ENCODE measurements around the gene JAG1. TPM values are rescaled to one million over a fixed set of nuclear protein-coding genes. Genes with fewer than 3 reads are reported as not detected.

Gene JAG1
- polyA plus RNA-seq, 4 donors, result 6.3 to 63.7 (median 15.7) TPM

GRCh38 chr20:10657453-10657852 lies 16.3 kb downstream of the JAG1 start:
- DNase-seq, result no peak
- no peaks in the 10 kb centered on the region for H3K9me3 ChIP-seq (ENCODE audit: control insufficient read depth in 2 of 2, insufficient read depth in 1 of 2, low read depth in 1 of 2, low read length in 1 of 2)
- no peak for FAIRE-seq
- H3K4me1 ChIP-seq (ENCODE audit: control insufficient read depth in 3 of 3, insufficient read depth in 2 of 3, low read depth in 1 of 3, low read length in 2 of 3), result peaks cover 0 to 19% (median 16%) of the 10 kb centered on the region in 3 donors
- peaks cover 9 to 72% (median 26%) of the 10 kb centered on the region in 3 donors for H3K36me3 ChIP-seq (ENCODE audit: control insufficient read depth in 3 of 3, insufficient read depth in 2 of 3, low read depth in 1 of 3, low read length in 3 of 3)
- WGBS, 3 donors, result 91 to 92% (median 92%) methylated on average over 1 of the region's 1 CpG
- no peaks in the 10 kb centered on the region for H3K27me3 ChIP-seq (ENCODE audit: control insufficient read depth in 3 of 3, insufficient read depth in 3 of 3, low read length in 3 of 3)
- no peak overlapping the region for H3K27ac ChIP-seq (ENCODE audit: low read depth in 1 of 3, low read length in 2 of 3)
- no peak overlapping the region for H3K4me3 ChIP-seq (ENCODE audit: low read depth in 1 of 3, low read length in 3 of 3)

- Histone ChIP-seq H3K27me3 (ENCODE audit: control insufficient read depth in 3 of 3, insufficient read depth in 3 of 3, low read length in 3 of 3) (no peaks in the 10 kb centered on the region), H3K4me3 (ENCODE audit: low read depth in 1 of 3, low read length in 3 of 3) (no peak overlapping the region), H3K27ac (ENCODE audit: low read depth in 1 of 3, low read length in 2 of 3) (no peak overlapping the region), H3K36me3 (ENCODE audit: control insufficient read depth in 3 of 3, insufficient read depth in 2 of 3, low read depth in 1 of 3, low read length in 3 of 3) (peaks cover 12 to 72% (median 24%) of the 10 kb centered on the region in 3 donors), H3K9me3 (ENCODE audit: control insufficient read depth in 2 of 2, insufficient read depth in 1 of 2, low read depth in 1 of 2, low read length in 1 of 2) (no peaks in the 10 kb centered on the region), H3K4me1 (ENCODE audit: control insufficient read depth in 3 of 3, insufficient read depth in 2 of 3, low read depth in 1 of 3, low read length in 2 of 3) (peaks cover 0 to 19% (median 16%) of the 10 kb centered on the region in 3 donors)
- DNase-seq (no peak), FAIRE-seq (no peak)
- whole genome bisulfite sequencing, 3 donors, result 74 to 83% (median 79%) methylated on average over 15 of the region's 15 CpGs
These were observed 17.8 kb downstream of the JAG1 start for GRCh38 chr20:10655720-10656669.

GRCh38 chr20:10654630-10655029 lies 19.2 kb downstream of the JAG1 start:
- Histone ChIP-seq H3K36me3 (ENCODE audit: control insufficient read depth in 3 of 3, insufficient read depth in 2 of 3, low read depth in 1 of 3, low read length in 3 of 3) (peaks cover 14 to 73% (median 27%) of the 10 kb centered on the region in 3 donors), H3K4me3 (ENCODE audit: low read depth in 1 of 3, low read length in 3 of 3) (no peak overlapping the region), H3K4me1 (ENCODE audit: control insufficient read depth in 3 of 3, insufficient read depth in 2 of 3, low read depth in 1 of 3, low read length in 2 of 3) (peaks cover 0 to 19% (median 16%) of the 10 kb centered on the region in 3 donors), H3K27me3 (ENCODE audit: control insufficient read depth in 3 of 3, insufficient read depth in 3 of 3, low read length in 3 of 3) (no peaks in the 10 kb centered on the region), H3K9me3 (ENCODE audit: control insufficient read depth in 2 of 2, insufficient read depth in 1 of 2, low read depth in 1 of 2, low read length in 1 of 2) (no peaks in the 10 kb centered on the region), H3K27ac (ENCODE audit: low read depth in 1 of 3, low read length in 2 of 3) (peak overlapping the region in 1 of 3 donors; percentile 51)
- 13 to 38% (median 25%) methylated on average over 7 of the region's 7 CpGs for WGBS, 3 donors
- no peak for FAIRE-seq
- DNase-seq, result peak; percentile 55 to 57

GRCh38 chr20:10654250-10654610 lies 19.6 kb downstream of the JAG1 start:
- no peak overlapping the region for H3K4me3 ChIP-seq (ENCODE audit: low read depth in 1 of 3, low read length in 3 of 3)
- FAIRE-seq (no peak), DNase-seq (no peak)
- no peaks in the 10 kb centered on the region for H3K27me3 ChIP-seq (ENCODE audit: control insufficient read depth in 3 of 3, insufficient read depth in 3 of 3, low read length in 3 of 3)
- peaks cover 14 to 76% (median 27%) of the 10 kb centered on the region in 3 donors for H3K36me3 ChIP-seq (ENCODE audit: control insufficient read depth in 3 of 3, insufficient read depth in 2 of 3, low read depth in 1 of 3, low read length in 3 of 3)
- H3K27ac ChIP-seq (ENCODE audit: low read depth in 1 of 3, low read length in 2 of 3), result peak overlapping the region in 1 of 3 donors; percentile 51
- peaks cover 0 to 19% (median 16%) of the 10 kb centered on the region in 3 donors for H3K4me1 ChIP-seq (ENCODE audit: control insufficient read depth in 3 of 3, insufficient read depth in 2 of 3, low read depth in 1 of 3, low read length in 2 of 3)
- H3K9me3 ChIP-seq (ENCODE audit: control insufficient read depth in 2 of 2, insufficient read depth in 1 of 2, low read depth in 1 of 2, low read length in 1 of 2), result no peaks in the 10 kb centered on the region

- Histone ChIP-seq H3K27ac (ENCODE audit: low read depth in 1 of 3, low read length in 2 of 3) (peak overlapping the region in 1 of 3 donors; percentile 54), H3K4me3 (ENCODE audit: low read depth in 1 of 3, low read length in 3 of 3) (no peak overlapping the region), H3K4me1 (ENCODE audit: control insufficient read depth in 3 of 3, insufficient read depth in 2 of 3, low read depth in 1 of 3, low read length in 2 of 3) (peaks cover 0 to 19% (median 16%) of the 10 kb centered on the region in 3 donors), H3K27me3 (ENCODE audit: control insufficient read depth in 3 of 3, insufficient read depth in 3 of 3, low read length in 3 of 3) (no peaks in the 10 kb centered on the region), H3K36me3 (ENCODE audit: control insufficient read depth in 3 of 3, insufficient read depth in 2 of 3, low read depth in 1 of 3, low read length in 3 of 3) (peaks cover 14 to 78% (median 27%) of the 10 kb centered on the region in 3 donors), H3K9me3 (ENCODE audit: control insufficient read depth in 2 of 2, insufficient read depth in 1 of 2, low read depth in 1 of 2, low read length in 1 of 2) (no peaks in the 10 kb centered on the region)
- FAIRE-seq (no peak), DNase-seq (peak; percentile 20 to 21)
- 37 to 51% (median 44%) methylated on average over 13 of the region's 13 CpGs for WGBS, 3 donors
These were observed 20.1 kb downstream of the JAG1 start for GRCh38 chr20:10653599-10654249.

GRCh38 chr20:10652660-10653261 lies 21.0 kb downstream of the JAG1 start:
- Histone ChIP-seq H3K36me3 (ENCODE audit: control insufficient read depth in 3 of 3, insufficient read depth in 2 of 3, low read depth in 1 of 3, low read length in 3 of 3) (peaks cover 16 to 79% (median 25%) of the 10 kb centered on the region in 3 donors), H3K27me3 (ENCODE audit: control insufficient read depth in 3 of 3, insufficient read depth in 3 of 3, low read length in 3 of 3) (no peaks in the 10 kb centered on the region), H3K9me3 (ENCODE audit: control insufficient read depth in 2 of 2, insufficient read depth in 1 of 2, low read depth in 1 of 2, low read length in 1 of 2) (no peaks in the 10 kb centered on the region), H3K4me1 (ENCODE audit: control insufficient read depth in 3 of 3, insufficient read depth in 2 of 3, low read depth in 1 of 3, low read length in 2 of 3) (peaks cover 0 to 19% (median 16%) of the 10 kb centered on the region in 3 donors), H3K27ac (ENCODE audit: low read depth in 1 of 3, low read length in 2 of 3) (peak overlapping the region in 1 of 3 donors; percentile 9), H3K4me3 (ENCODE audit: low read depth in 1 of 3, low read length in 3 of 3) (no peak overlapping the region)
- no peak for FAIRE-seq
- DNase-seq, result peak in 1 of 2 donors; percentile 25
- 48 to 69% (median 56%) methylated on average over 9 of the region's 9 CpGs for WGBS, 3 donors

GRCh38 chr20:10652185-10652584 lies 21.6 kb downstream of the JAG1 start:
- DNase-seq, result no peak
- 76 to 87% (median 78%) methylated on average over 9 of the region's 9 CpGs for WGBS, 3 donors
- no peaks in the 10 kb centered on the region for H3K9me3 ChIP-seq (ENCODE audit: control insufficient read depth in 2 of 2, insufficient read depth in 1 of 2, low read depth in 1 of 2, low read length in 1 of 2)
- no peak for FAIRE-seq
- peaks cover 0 to 19% (median 16%) of the 10 kb centered on the region in 3 donors for H3K4me1 ChIP-seq (ENCODE audit: control insufficient read depth in 3 of 3, insufficient read depth in 2 of 3, low read depth in 1 of 3, low read length in 2 of 3)
- no peaks in the 10 kb centered on the region for H3K27me3 ChIP-seq (ENCODE audit: control insufficient read depth in 3 of 3, insufficient read depth in 3 of 3, low read length in 3 of 3)
- H3K36me3 ChIP-seq (ENCODE audit: control insufficient read depth in 3 of 3, insufficient read depth in 2 of 3, low read depth in 1 of 3, low read length in 3 of 3), result peaks cover 19 to 82% (median 28%) of the 10 kb centered on the region in 3 donors
- H3K27ac ChIP-seq (ENCODE audit: low read depth in 1 of 3, low read length in 2 of 3), result peak overlapping the region in 1 of 3 donors; percentile 9
- H3K4me3 ChIP-seq (ENCODE audit: low read depth in 1 of 3, low read length in 3 of 3), result no peak overlapping the region

All from small intestine (tissue), 7 donors.